ENCODE results near the gene RASGRF2. TPM values are rescaled to one million over a fixed set of nuclear protein-coding genes. Genes with fewer than 3 reads are reported as not detected.
A peak's percentile ranks its signal among the peaks of the same experiment; 100 is the strongest.

RASGRF2 gene
- total and polyA plus RNA-seq, 2 of the 13 experiments (the other 11 are each of a cell fraction or from before 2014, with no cell fraction given): 23.6 to 29.0 TPM

- H3K9ac ChIP-seq (ENCODE audit: insufficient read depth, low read depth, low read length): no peak overlapping the region
- peaks cover 29% of the 10 kb centered on the region for H3K4me1 ChIP-seq (ENCODE audit: insufficient read depth, low read length)
- 81% methylated on average over 3 of the region's 3 CpGs for WGBS (ENCODE audit: low lambda C conversion rate)
- H3K27me3 ChIP-seq (ENCODE audit: control insufficient read depth in 1 of 2, insufficient read depth in 2 of 2, low read length in 2 of 2): no peaks in the 10 kb centered on the region
- H3K27ac ChIP-seq (ENCODE audit: extremely low read length, insufficient read depth, low read length): no peak overlapping the region
- ATAC-seq (peak; percentile 87), FAIRE-seq (no peak), DNase-seq (ENCODE audit: low spot score) (peak; percentile 54)
- intact Hi-C loops (cut with micrococcal nuclease; ENCODE audit: unreplicated experiment): no loop called here
- no peak overlapping the region for H2AFZ ChIP-seq (ENCODE audit: low read length)
- ChIA-PET POLR2A (interaction anchor here (0.8 kb wide), 1 partner anchor 36 kb away, joined by 3 read pairs; the partner anchor contains the start of gene CKMT2), CTCF (ENCODE audit: low intra/inter-chr PET ratio, low total read pairs) (no interaction called here)
- no peaks in the 10 kb centered on the region for H4K20me1 ChIP-seq (ENCODE audit: insufficient read depth, low read length)
- no peaks in the 10 kb centered on the region for H3K9me3 ChIP-seq (ENCODE audit: low read length)
- H3K36me3 ChIP-seq (replicated peaks in 1 of 2; ENCODE audit: control insufficient read depth in 1 of 2, insufficient read depth in 2 of 2, low read length in 2 of 2): no peaks in the 10 kb centered on the region
- no peak overlapping the region for H3K4me3 ChIP-seq (replicated peaks in 1 of 3; ENCODE audit: insufficient read depth in 1 of 3, low read depth in 2 of 3, low read length in 3 of 3)
- H3K79me2 ChIP-seq (ENCODE audit: insufficient read depth, low read length): peaks cover 10% of the 10 kb centered on the region
- H3K4me2 ChIP-seq (ENCODE audit: low read depth, low read length): no peak overlapping the region
- in situ Hi-C loops (cut with HindIII; ENCODE audit: extremely low pct_ligation_motif_present, low pct_unique_long_range_greater_than_20kb): no loop called here
- no TSS peak for BruUV-seq (replicated peaks)
- TF ChIP-seq REL (CRISPR knock-in tag; conservative IDR thresholded peaks at IDR 0.05) (no peak), DR1 (CRISPR knock-in tag; IDR thresholded peaks at IDR 0.05) (no peak), ZNF660 (CRISPR knock-in tag; IDR thresholded peaks at IDR 0.05; ENCODE audit: borderline replicate concordance, low read depth) (no peak), ZNF580 (CRISPR knock-in tag; IDR thresholded peaks at IDR 0.05; ENCODE audit: borderline replicate concordance, low read depth) (no peak), SNAPC4 (CRISPR knock-in tag; IDR thresholded peaks at IDR 0.05) (no peak), NBN (conservative IDR thresholded peaks at IDR 0.05) (no peak), MLXIP (CRISPR knock-in tag; IDR thresholded peaks at IDR 0.05; ENCODE audit: borderline replicate concordance) (no peak), SMAD9 (CRISPR knock-in tag; IDR thresholded peaks at IDR 0.05) (no peak), ZSCAN21 (CRISPR knock-in tag; IDR thresholded peaks at IDR 0.05; ENCODE audit: borderline replicate concordance) (no peak), ZFP1 (CRISPR knock-in tag; IDR thresholded peaks at IDR 0.05) (no peak), EP300 (IDR thresholded peaks at IDR 0.05; ENCODE audit: low read depth in 2 of 2, low read length in 2 of 2) (peak in 1 of 2 experiments; percentile 49; a peak in 1 of 4 replicates), EP300 (CRISPR knock-in tag; IDR thresholded peaks at IDR 0.05; ENCODE audit: borderline replicate concordance) (no peak), RARA (CRISPR knock-in tag; IDR thresholded peaks at IDR 0.05) (no peak), ZNF124 (CRISPR knock-in tag; IDR thresholded peaks at IDR 0.05) (no peak), ZSCAN25 (CRISPR knock-in tag; IDR thresholded peaks at IDR 0.05) (no peak), ZNF605 (CRISPR knock-in tag; IDR thresholded peaks at IDR 0.05) (no peak), IKZF4 (CRISPR knock-in tag; IDR thresholded peaks at IDR 0.05; ENCODE audit: borderline replicate concordance, low read depth, not compliant biosample characterization) (no peak), FOXA3 (CRISPR knock-in tag; IDR thresholded peaks at IDR 0.05) (peak; percentile 34; the same call in 1 of the 2 replicates)
Observed at GRCh38 chr5:81268521-81269196, 308.5 kb downstream of the RASGRF2 start.

Data from HepG2 (cell line).